Activated T-cell treated with anti-CD3 and anti-CD28 coated beads, Interleukin-2, amount 50 U/mL, for 24 hours (primary cell): ENCODE data around the gene RPP25L.

Experiments
- DNase-seq: peaks from one replicate; pipeline ENCODE4 v3.0.0-alpha.2; 2020
- H3K27ac Mint-ChIP-seq: 2 replicates; pipeline ENCODE4 v1.8.0; 2020; ENCODE audit warnings: mild to moderate bottlenecking, mixed read lengths
- H3K27me3 Mint-ChIP-seq: 2 replicates; pipeline ENCODE4 v1.8.0; 2020; ENCODE audit warnings: mixed read lengths
- H3K36me3 Mint-ChIP-seq: 2 replicates; pipeline ENCODE4 v1.8.0; 2020; ENCODE audit warnings: low read depth, mixed read lengths
- H3K4me1 Mint-ChIP-seq: 2 replicates; pipeline ENCODE4 v1.8.0; 2020; ENCODE audit warnings: low read depth, mixed read lengths
- H3K4me3 Mint-ChIP-seq: 2 replicates; pipeline ENCODE4 v1.8.0; 2020; ENCODE audit warnings: mild to moderate bottlenecking, moderate library complexity, mixed read lengths
- H3K9me3 Mint-ChIP-seq: 2 replicates; pipeline ENCODE4 v1.8.0; 2020; ENCODE audit warnings: mixed read lengths

Gene RPP25L

DNA sequence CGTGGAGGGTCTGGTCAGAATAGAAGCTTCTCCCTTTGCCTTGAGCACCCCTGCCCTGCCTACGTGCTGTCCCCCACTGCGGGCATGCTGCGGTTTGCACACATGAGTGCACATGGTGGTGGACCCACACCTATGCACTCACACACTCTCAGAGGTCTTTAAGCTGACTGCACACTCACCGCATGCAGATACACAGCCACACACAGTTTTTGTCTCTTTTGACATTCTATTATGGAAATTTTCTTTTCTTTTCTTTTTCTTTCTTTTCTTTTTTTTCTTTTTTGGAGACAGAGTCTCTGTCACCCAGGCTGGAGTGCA is 17.6 kb upstream of the RPP25L start:
- peak overlapping the region; percentile 68 for H3K4me3 Mint-ChIP-seq
- H3K27ac Mint-ChIP-seq, result no peak overlapping the region
- no peaks in the 10 kb centered on the region for H3K9me3 Mint-ChIP-seq
- peaks cover 21% of the 10 kb centered on the region for H3K4me1 Mint-ChIP-seq
- DNase-seq, result no peak
- H3K36me3 Mint-ChIP-seq, result peaks cover 6% of the 10 kb centered on the region
- H3K27me3 Mint-ChIP-seq, result peaks cover 58% of the 10 kb centered on the region

DNA sequence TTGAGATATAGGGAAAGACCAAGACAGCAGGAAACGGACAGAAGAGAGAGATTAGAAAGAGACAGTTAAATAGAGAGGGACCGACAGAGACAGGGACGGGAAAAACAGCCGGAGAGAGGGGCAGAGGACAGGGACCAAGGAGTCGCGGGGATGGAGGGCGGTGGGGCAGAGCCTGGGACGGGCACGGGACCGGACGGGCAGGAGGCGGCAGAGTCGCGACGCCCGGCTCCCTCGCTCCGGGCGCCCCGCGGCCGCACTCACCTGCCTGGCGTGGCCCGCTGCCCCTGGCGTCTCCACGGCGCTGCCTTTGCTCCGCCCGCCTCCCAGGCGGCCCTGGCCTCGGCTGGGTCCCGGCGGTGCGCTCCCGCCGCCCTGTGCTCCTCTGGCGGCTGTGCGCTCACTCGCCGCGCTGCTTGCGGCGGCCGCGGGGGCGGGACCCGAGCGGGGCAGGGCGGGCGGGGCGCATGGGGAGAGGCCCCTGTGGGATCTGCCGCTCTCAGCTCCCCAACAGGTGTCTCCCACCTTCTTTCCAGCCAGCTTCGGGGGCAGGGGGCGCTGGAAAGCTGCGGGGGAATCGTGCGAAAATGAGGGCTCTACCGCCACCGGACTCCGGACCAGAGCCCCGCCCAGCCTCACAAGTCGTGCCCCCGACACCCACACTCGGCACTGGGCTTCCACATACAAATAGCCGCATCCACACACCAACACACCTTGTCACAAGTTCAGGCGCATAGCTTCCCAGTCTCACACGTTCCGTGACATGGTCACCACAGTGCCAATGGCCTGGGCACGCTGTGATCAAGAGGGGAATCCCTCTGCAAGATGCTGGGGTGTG is 17.0 kb upstream of the RPP25L start, which contains the start of gene ARID3C:
Gene ARID3C, minus strand, starts transcription at position 411 of the 835 bp plus-strand sequence. CDS start 1,052 bp downstream, outside the sequence.
- H3K4me1 Mint-ChIP-seq, result peaks cover 19% of the 10 kb centered on the region
- H3K27me3 Mint-ChIP-seq, result peaks cover 63% of the 10 kb centered on the region
- H3K27ac Mint-ChIP-seq, result no peak within 1 kb of the TSS
- no peaks in the 10 kb centered on the region for H3K9me3 Mint-ChIP-seq
- peak within 1 kb of the TSS; percentile 68 for H3K4me3 Mint-ChIP-seq
- peak; percentile 68 for DNase-seq
- H3K36me3 Mint-ChIP-seq, result no peaks in the 10 kb centered on the region

DNA sequence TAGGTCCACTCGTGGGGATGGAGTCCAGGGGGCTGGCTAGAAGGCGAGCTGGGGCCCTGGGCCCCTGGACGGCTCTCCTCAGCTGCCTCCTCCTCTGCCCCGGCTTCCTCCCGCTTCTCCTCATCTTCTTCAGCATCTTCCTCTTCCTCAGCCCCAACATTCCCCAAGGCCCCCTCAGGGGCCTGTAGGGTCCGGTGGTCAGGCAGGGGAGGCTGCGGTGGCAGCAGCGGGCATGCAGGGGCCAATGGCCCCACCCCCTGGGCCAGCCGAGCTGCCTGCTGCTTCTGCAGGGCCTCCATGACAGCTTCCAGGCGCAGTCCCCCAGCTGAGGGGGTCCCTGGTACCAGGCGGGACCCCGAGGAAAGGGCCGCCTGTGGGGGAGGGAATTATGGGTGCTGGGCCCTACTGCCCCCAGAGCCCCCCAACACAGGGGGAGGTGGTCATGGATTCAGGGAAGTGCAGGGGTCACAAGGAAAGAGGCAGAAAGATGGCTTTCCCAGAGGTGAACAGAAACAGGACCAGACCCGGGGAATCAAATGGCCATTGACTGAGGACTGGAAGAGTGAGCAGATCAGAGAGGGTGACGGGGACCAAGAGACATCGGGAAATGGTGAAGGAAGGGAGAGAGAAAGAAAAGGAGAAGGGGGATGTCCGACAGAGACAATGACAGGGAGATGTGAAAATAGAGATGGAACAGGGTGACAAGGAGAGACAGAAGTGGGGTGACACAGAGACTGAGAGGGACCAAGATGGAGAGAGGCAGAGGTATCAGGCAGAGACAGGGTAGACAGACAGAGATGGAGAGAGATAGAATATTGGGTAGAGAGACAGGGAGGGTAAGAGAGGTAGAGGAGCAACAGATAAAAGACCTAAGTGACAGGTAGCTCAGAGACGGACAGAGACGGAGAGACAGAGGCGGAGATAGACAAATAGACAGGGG is 16.1 kb upstream of the RPP25L start:
- DNase-seq, result no peak
- Mint-ChIP-seq H3K9me3 (no peaks in the 10 kb centered on the region), H3K36me3 (no peaks in the 10 kb centered on the region), H3K4me1 (peaks cover 22% of the 10 kb centered on the region), H3K27ac (no peak overlapping the region), H3K27me3 (peaks cover 70% of the 10 kb centered on the region), H3K4me3 (peak overlapping the region; percentile 57)

GRCh38 chr9:34625186-34625486 is 13.2 kb upstream of the RPP25L start:
- H3K27me3 Mint-ChIP-seq, result peaks cover 78% of the 10 kb centered on the region
- DNase-seq, result no peak
- H3K9me3 Mint-ChIP-seq, result no peaks in the 10 kb centered on the region
- peaks cover 32% of the 10 kb centered on the region for H3K4me1 Mint-ChIP-seq
- H3K36me3 Mint-ChIP-seq, result peaks cover 2% of the 10 kb centered on the region
- H3K4me3 Mint-ChIP-seq, result no peak overlapping the region
- no peak overlapping the region for H3K27ac Mint-ChIP-seq

DNA sequence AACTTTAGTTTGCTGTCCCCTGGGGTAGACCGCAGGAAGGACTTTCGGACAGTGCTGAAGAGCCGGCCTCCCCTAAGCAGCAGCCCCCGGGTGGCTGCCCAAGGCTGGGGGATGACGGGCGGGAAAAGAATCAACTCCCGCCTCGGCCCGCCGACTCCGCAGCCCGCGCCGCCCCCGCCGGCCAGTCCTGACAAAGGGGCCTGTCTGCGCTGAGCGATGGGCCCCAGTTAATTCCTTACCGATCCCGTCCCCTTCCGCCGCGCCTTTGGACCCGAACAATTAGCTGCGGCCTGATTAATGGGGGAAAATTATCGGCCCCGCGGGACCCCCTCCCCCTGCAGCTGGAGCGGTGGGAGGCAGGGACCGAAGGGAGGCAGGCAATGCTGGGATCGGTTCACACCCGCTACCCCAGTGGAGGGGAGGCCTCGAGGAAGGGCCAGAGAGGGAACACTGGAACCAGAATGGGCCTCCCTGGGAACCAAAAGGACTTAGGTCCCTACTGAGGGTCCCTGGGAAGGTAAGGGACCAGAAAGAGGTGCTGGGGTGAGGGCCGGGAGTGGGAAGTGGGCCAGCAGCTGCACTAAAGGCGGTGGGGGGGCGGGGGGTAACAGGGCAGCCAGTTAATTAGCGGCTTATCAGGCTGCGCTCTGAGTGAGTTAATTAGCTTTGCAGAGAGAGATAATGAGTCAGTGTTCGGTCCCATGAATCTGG is 12.7 kb upstream of the RPP25L start:
- Mint-ChIP-seq H3K4me1 (peaks cover 36% of the 10 kb centered on the region), H3K9me3 (no peaks in the 10 kb centered on the region), H3K27me3 (peaks cover 72% of the 10 kb centered on the region), H3K36me3 (peaks cover 6% of the 10 kb centered on the region), H3K27ac (no peak overlapping the region), H3K4me3 (no peak overlapping the region)
- no peak for DNase-seq

DNA sequence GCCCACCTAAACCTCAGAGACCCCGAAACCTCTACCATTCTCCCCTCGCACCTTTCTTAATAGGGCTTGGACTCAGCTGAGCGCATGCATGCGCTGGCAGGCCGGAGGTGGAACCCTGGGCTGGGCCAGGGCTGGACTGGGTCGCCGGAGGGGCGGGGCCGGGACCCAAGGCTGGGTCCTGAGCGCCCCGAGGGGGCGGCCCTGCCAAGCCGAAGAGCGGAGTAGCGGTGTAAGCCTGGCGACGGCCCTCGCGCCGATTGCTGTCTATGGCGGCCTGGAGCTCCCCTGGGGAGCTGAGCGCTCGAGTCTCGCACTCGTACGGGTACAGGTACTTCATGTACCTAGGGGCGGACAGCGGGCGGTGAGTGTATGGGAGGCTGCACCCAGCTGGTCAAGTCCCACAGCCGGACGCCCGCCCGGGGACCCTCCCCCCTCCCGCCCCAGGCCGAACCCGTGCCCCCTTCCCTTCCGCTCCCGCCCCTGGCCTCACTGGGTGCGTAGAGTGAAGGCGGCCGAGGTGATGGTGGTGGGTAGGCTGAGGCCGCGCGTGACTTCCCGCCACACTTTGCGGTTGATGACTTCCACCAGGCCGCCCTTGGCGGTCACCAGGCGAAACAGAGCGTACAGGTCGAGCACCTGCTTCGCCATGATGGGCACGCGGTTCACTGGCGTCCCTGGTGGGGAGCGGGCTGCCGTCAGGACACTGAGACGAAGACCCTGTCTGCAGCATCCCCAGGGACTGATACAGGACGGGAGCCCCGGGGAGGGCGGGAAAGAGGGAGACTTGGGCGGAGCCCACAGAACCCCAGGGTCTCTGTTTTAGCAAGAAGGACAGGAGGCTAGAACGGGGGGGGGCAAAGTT is 11.7 kb upstream of the RPP25L start:
- H3K27ac Mint-ChIP-seq, result no peak overlapping the region
- no peak for DNase-seq
- H3K4me3 Mint-ChIP-seq, result peak overlapping the region; percentile 30
- peaks cover 6% of the 10 kb centered on the region for H3K36me3 Mint-ChIP-seq
- no peaks in the 10 kb centered on the region for H3K9me3 Mint-ChIP-seq
- H3K4me1 Mint-ChIP-seq, result peaks cover 37% of the 10 kb centered on the region
- peaks cover 65% of the 10 kb centered on the region for H3K27me3 Mint-ChIP-seq

GRCh38 chr9:34620061-34620994 is 8.4 kb upstream of the RPP25L start, which contains the start of gene DCTN3:
Gene DCTN3 (minus strand): TSS chr9:34620495. CDS start chr9:34620464, 31 bp downstream.
- Mint-ChIP-seq H3K4me3 (peak within 1 kb of the TSS; percentile 94), H3K27me3 (peaks cover 32% of the 10 kb centered on the region), H3K27ac (peak within 1 kb of the TSS; percentile 85), H3K36me3 (peaks cover 35% of the 10 kb centered on the region), H3K9me3 (no peaks in the 10 kb centered on the region), H3K4me1 (peaks cover 30% of the 10 kb centered on the region)
- DNase-seq, result peak; percentile 87

GRCh38 chr9:34615132-34615531 is 3.2 kb upstream of the RPP25L start:
- H3K27ac Mint-ChIP-seq, result no peak overlapping the region
- no peaks in the 10 kb centered on the region for H3K27me3 Mint-ChIP-seq
- no peaks in the 10 kb centered on the region for H3K9me3 Mint-ChIP-seq
- no peak overlapping the region for H3K4me3 Mint-ChIP-seq
- DNase-seq, result no peak
- H3K36me3 Mint-ChIP-seq, result peaks cover 61% of the 10 kb centered on the region
- peaks cover 32% of the 10 kb centered on the region for H3K4me1 Mint-ChIP-seq

DNA sequence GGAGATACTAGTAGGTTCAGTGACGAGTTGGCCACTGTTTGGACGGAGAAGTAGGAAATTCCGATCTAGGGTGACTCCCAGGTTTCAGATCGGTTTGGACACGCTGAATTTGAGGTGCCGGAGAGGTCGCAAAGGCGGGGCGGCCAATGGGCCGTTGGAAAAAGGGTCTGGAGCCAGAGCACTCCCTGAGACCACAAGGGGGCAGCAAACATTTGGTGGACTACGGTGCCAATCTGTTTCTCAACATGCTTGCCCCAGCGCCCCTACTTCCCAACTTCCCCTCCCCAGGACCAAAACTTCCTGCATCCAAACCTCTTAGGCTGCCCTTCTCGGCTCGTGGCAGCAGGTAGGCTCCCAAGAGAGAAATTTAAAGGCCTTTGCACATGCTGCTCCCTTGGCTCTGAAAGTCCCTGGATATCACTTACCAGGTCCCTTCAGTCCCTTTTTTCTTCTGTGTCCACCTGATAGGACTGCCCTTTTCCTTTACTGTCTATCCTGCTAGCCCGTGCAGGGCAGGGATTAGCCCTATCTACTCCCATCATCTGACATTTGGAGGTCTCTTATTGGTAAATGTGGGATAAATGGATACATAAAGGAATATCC is 992 bp upstream of the RPP25L start:
- Mint-ChIP-seq H3K27me3 (no peaks in the 10 kb centered on the region), H3K36me3 (peaks cover 57% of the 10 kb centered on the region), H3K9me3 (no peaks in the 10 kb centered on the region), H3K27ac (peak overlapping the region; percentile 95), H3K4me1 (peaks cover 23% of the 10 kb centered on the region), H3K4me3 (peak overlapping the region; percentile 90)
- peak; percentile 77 for DNase-seq

GRCh38 chr9:34611251-34611810 is 566 bp downstream of the RPP25L start:
- peaks cover 43% of the 10 kb centered on the region for H3K36me3 Mint-ChIP-seq
- peaks cover 23% of the 10 kb centered on the region for H3K4me1 Mint-ChIP-seq
- peak overlapping the region; percentile 90 for H3K4me3 Mint-ChIP-seq
- DNase-seq, result peak; percentile 51
- peak overlapping the region; percentile 95 for H3K27ac Mint-ChIP-seq
- no peaks in the 10 kb centered on the region for H3K27me3 Mint-ChIP-seq
- no peaks in the 10 kb centered on the region for H3K9me3 Mint-ChIP-seq

DNA sequence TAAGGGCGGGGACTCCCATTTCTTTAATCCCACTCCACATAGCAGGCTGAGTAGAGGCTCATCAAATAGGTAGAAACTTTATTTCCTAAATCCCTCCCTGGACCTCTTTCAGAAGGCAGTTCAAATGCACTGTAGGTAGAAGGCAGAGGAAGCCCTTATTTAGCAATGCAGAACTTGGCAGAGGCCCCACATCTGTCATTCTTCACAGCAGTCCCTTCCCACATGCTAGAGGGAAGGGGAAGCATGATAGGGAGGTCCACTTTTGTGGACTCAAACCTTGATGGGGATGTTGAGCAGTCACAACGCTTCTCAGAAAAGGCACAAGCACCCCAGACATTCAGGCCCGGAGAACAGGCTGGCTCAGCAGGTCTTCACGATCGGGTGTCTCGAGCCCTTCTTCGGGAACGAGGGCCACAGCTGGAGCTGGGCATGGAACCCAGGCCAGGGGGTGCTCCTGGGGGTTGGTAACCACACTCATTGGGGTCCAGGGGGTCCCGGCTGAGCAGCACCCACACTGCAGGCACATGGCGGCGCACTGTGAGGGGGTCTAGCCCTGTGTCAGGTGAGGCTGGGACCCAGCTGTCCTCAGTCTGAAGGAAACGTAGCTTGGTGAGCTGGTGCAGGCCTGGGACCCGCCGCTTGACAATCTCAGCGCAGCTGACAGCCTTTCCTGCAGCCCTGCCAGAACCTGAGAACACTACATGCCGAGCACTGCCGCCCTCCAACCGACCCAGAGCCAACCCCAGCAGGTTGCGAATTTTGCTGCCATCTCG is 1.3 kb downstream of the RPP25L start:
- peaks cover 36% of the 10 kb centered on the region for H3K36me3 Mint-ChIP-seq

DNA sequence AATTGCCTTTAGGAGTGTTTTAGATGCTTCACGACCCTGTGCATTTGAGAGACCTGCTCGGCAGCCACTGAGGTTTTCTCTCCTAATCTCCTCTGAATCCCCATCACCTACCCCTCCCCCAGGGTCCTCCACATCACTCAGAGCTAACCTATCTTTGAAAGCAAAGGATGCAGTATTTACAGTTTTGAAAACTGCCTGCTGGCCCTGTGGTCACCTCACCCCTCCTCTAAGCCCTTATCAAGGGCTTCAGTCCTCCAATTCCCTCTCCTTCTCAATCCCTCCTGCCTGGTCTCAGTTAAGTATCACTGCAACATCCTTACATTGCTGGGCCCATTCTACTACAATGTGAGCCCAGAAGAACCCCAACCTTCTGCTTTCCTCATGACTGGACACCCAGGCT is 4.6 kb downstream of the RPP25L start:
- H3K27ac Mint-ChIP-seq, result no peak overlapping the region
- H3K36me3 Mint-ChIP-seq, result peaks cover 19% of the 10 kb centered on the region
- DNase-seq, result no peak
- no peak overlapping the region for H3K4me3 Mint-ChIP-seq
- H3K4me1 Mint-ChIP-seq, result peaks cover 15% of the 10 kb centered on the region
- H3K27me3 Mint-ChIP-seq, result peaks cover 3% of the 10 kb centered on the region
- no peaks in the 10 kb centered on the region for H3K9me3 Mint-ChIP-seq

More for the DNA sequence above, 1.3 kb downstream of the RPP25L start:
- DNase-seq, result no peak
- Mint-ChIP-seq H3K4me3 (peak overlapping the region; percentile 90), H3K27me3 (no peaks in the 10 kb centered on the region), H3K9me3 (no peaks in the 10 kb centered on the region), H3K4me1 (peaks cover 23% of the 10 kb centered on the region), H3K27ac (peak overlapping the region; percentile 95)
